ENCODE results near the gene ATP2B1. TPM values are rescaled to one million over a fixed set of nuclear protein-coding genes. Genes with fewer than 3 reads are reported as not detected.
A peak's percentile ranks its signal among the peaks of the same experiment; 100 is the strongest.

ATP2B1 gene
- total RNA-seq, 1 donor = 214 TPM

DNA sequence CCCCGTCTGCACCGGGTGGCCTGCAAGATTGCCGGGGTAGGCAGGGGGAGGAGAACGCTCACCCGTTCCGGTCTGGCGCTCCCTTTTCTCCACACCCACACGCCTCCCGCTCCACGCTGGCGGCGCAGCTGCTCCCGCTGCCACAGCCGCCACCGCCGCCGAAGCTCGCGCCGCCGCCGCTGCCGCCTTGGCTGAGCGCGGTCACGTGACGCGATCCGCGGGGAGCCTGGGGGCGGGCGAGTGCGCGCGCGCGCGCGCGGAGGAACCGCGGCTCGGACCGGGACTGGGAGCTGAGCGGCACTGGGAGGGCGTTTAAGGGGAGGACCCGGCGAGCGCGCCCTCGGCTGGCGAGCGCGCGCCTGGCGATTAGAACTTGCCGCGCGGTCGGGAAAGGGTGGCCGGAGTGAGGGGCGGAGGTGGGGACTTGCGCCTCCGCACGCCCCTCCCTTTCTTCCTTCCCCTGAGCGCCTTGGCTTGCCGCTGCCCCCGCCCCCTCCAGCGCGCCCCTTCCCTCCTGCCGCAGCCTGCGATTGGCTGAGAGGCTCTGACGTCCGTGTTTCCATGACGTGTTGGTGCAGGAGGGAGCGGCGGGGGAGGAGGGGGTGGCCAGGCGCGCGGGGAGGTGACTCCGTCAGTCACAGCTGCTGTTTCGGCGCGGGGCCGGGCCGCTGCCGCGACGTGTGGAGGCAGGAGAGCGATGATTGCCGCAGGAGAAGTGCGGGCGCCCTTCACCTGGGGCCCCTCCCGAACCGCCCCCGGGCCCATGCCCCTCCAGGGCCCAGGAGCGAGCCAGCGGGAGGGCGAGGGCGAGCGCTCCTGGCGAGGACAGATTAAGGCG lies 738 bp upstream of the ATP2B1 start:
- TF ChIP-seq, protein P1, sequence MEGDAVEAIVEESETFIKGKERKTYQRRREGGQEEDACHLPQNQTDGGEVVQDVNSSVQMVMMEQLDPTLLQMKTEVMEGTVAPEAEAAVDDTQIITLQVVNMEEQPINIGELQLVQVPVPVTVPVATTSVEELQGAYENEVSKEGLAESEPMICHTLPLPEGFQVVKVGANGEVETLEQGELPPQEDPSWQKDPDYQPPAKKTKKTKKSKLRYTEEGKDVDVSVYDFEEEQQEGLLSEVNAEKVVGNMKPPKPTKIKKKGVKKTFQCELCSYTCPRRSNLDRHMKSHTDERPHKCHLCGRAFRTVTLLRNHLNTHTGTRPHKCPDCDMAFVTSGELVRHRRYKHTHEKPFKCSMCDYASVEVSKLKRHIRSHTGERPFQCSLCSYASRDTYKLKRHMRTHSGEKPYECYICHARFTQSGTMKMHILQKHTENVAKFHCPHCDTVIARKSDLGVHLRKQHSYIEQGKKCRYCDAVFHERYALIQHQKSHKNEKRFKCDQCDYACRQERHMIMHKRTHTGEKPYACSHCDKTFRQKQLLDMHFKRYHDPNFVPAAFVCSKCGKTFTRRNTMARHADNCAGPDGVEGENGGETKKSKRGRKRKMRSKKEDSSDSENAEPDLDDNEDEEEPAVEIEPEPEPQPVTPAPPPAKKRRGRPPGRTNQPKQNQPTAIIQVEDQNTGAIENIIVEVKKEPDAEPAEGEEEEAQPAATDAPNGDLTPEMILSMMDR (IDR thresholded peaks at IDR 0.05; ENCODE audit: insufficient read depth, low read depth, low read length) = no peak
- peak; percentile 100 for DNase-seq (ENCODE audit: low read depth)
- peak overlapping the region; percentile 84 for H3K4me3 ChIP-seq (ENCODE audit: low read depth, low read length)

GRCh38 chr12:89707703-89708564 lies 704 bp downstream of the ATP2B1 start:
- peak; percentile 14 for DNase-seq (ENCODE audit: low read depth)
- peak overlapping the region; percentile 84 for H3K4me3 ChIP-seq (ENCODE audit: low read depth, low read length)

GRCh38 chr12:89706986-89707702 lies 1.5 kb downstream of the ATP2B1 start:
- peak overlapping the region; percentile 84 for H3K4me3 ChIP-seq (ENCODE audit: low read depth, low read length)
- peak; percentile 44 for DNase-seq (ENCODE audit: low read depth)
- TF ChIP-seq, protein P1 (IDR thresholded peaks at IDR 0.05; ENCODE audit: insufficient read depth, low read depth, low read length) = no peak

More at GRCh38 chr12:89707703-89708564, 704 bp downstream of the ATP2B1 start:
- TF ChIP-seq, protein P1 (IDR thresholded peaks at IDR 0.05; ENCODE audit: insufficient read depth, low read depth, low read length) = no peak

- DNase-seq (ENCODE audit: low read depth) = no peak
- TF ChIP-seq, protein P1 (IDR thresholded peaks at IDR 0.05; ENCODE audit: insufficient read depth, low read depth, low read length) = no peak
- H3K4me3 ChIP-seq (ENCODE audit: low read depth, low read length) = peak overlapping the region; percentile 84
Measured at GRCh38 chr12:89706551-89706950, 2.1 kb downstream of the ATP2B1 start.

DNA sequence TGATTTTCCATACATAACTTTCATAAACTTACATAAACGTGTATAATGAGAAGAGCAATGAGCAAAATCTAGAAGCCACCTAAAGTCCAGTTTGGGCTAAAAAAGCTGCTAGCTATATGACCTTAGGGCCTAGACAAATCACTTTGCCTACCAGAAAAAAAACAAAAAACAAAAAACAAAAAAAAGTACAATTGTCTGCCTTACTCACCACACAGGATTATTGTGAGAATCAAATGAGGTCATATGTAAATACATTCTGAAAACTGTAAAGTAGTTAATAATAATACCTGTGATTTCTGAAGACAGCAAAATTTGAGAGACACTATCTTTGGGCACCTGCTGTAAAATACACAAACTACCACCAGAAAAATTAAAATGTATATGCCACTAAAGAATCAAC lies 4.2 kb downstream of the ATP2B1 start:
- TF ChIP-seq, protein P1 (IDR thresholded peaks at IDR 0.05; ENCODE audit: insufficient read depth, low read depth, low read length) = no peak
- no peak overlapping the region for H3K4me3 ChIP-seq (ENCODE audit: low read depth, low read length)
- no peak for DNase-seq (ENCODE audit: low read depth)

- no peak overlapping the region for H3K4me3 ChIP-seq (ENCODE audit: low read depth, low read length)
- TF ChIP-seq, protein P1 (IDR thresholded peaks at IDR 0.05; ENCODE audit: insufficient read depth, low read depth, low read length) = no peak
- no peak for DNase-seq (ENCODE audit: low read depth)
Measured at GRCh38 chr12:89703768-89704167, 4.9 kb downstream of the ATP2B1 start.
